K562 (cell line): ENCODE measurements around the gene COL4A6.

Experiments
- BCL6 ChIP-seq: fragments of 250-450 bp; sonication (Bioruptor Pico); IDR thresholded peaks from 2 replicates; pipeline ENCODE4 v1.4.0; 2020
- CTCF ChIP-seq, 3 experiments: IDR thresholded peaks in 2 of 3; conservative IDR thresholded peaks in 1 of 3; 2 replicates each; pipeline ENCODE4 v1.5.1; 2011 to 2012; ENCODE audit warnings: low read length in 3 of 3, mild to moderate bottlenecking in 3 of 3, control low read depth in 2 of 3, improper control_type of control experiment in 1 of 3, inconsistent platforms in 1 of 3, low read depth in 1 of 3, mixed read lengths in 1 of 3, moderate library complexity in 1 of 3; ENCODE audit not compliant: insufficient read depth in 2 of 3
- E4F1 ChIP-seq: fragments of 250-450 bp; sonication (Bioruptor Pico); IDR thresholded peaks from 2 replicates; pipeline ENCODE4 v1.5.0; 2021; ENCODE audit warnings: mild to moderate bottlenecking, borderline replicate concordance
- ELK1 ChIP-seq: sonication (generic); formaldehyde crosslinking; IDR thresholded peaks from 2 replicates; pipeline ENCODE4 v1.8.1; 2022; ENCODE audit warnings: missing genetic modification reagents
- MAZ ChIP-seq, 2 experiments: fragments of 450-650 bp in 1 of 2; sonication (generic) in 1 of 2; formaldehyde crosslinking; IDR thresholded peaks in 1 of 2; conservative IDR thresholded peaks in 1 of 2; 2 replicates each; pipeline versions ENCODE4 v1.4.0 to v1.5.0; 2020; ENCODE audit warnings: mild to moderate bottlenecking in 1 of 2, missing genetic modification reagents in 1 of 2
- MEF2A ChIP-seq: IDR thresholded peaks from 2 replicates; pipeline ENCODE4 v1.6.1; 2011; ENCODE audit warnings: low read depth, mild to moderate bottlenecking, low read length, moderate library complexity; ENCODE audit not compliant: control insufficient read depth
- TAF1 ChIP-seq: IDR thresholded peaks from 2 replicates; pipeline ENCODE4 v1.6.1; 2011; ENCODE audit warnings: mild to moderate bottlenecking, low read length, moderate library complexity; ENCODE audit not compliant: insufficient read depth, control insufficient read depth, severe bottlenecking; ENCODE audit errors: extremely low read depth
- TCFL5 ChIP-seq: fragments of 250-450 bp; sonication (Bioruptor Pico); conservative IDR thresholded peaks from 2 replicates; pipeline ENCODE4 v1.6.1; 2021; ENCODE audit warnings: mild to moderate bottlenecking, moderate library complexity, matching md5 sums
- ZNF143 ChIP-seq: sonication (generic); formaldehyde crosslinking; IDR thresholded peaks from 2 replicates; pipeline ENCODE4 v1.9.0; 2022; ENCODE audit warnings: mild to moderate bottlenecking, missing genetic modification reagents
- ZNF3 ChIP-seq: fragments of 250-450 bp; sonication (Bioruptor Pico); IDR thresholded peaks from 2 replicates; pipeline ENCODE4 v1.5.0; 2021; ENCODE audit warnings: mild to moderate bottlenecking, moderate library complexity

- no peak for TF ChIP-seq E4F1 (CRISPR knock-in tag)
- no peak for TF ChIP-seq ZNF143
- TF ChIP-seq BCL6, result no peak
- no peak for TF ChIP-seq TCFL5 (CRISPR knock-in tag)
- no peak for TF ChIP-seq CTCF (IDR thresholded peaks at IDR 0.05 in 2 of 3, conservative IDR thresholded peaks at IDR 0.05 in 1 of 3; ENCODE audit: insufficient read depth in 2 of 3, low read depth in 1 of 3, low read length in 3 of 3)
- no peak for TF ChIP-seq MEF2A
- TF ChIP-seq MAZ (CRISPR knock-in tag; conservative IDR thresholded peaks at IDR 0.05 in 1 of 2, IDR thresholded peaks at IDR 0.05 in 1 of 2), result no peak
- TF ChIP-seq ZNF3, result no peak
- TF ChIP-seq ELK1 (CRISPR knock-in tag), result no peak
- TF ChIP-seq TAF1, result no peak
Observed at GRCh38 chrX:108209006-108209554, 229.1 kb downstream of the COL4A6 start.
